GM21529 (cell line): ENCODE data around the gene EIF5AL1.
"Not testable (repeated sequence)": the region's sequence is repeated elsewhere in the genome, so short reads cannot be mapped to it uniquely, and the experiment has no call there.

Experiments
- ATAC-seq: cut with Tn5 transposase; IDR thresholded peaks from one replicate; pipeline ENCODE4 v1.9.1; 2021; ENCODE audit not compliant: unreplicated experiment

The EIF5AL1 gene

DNA sequence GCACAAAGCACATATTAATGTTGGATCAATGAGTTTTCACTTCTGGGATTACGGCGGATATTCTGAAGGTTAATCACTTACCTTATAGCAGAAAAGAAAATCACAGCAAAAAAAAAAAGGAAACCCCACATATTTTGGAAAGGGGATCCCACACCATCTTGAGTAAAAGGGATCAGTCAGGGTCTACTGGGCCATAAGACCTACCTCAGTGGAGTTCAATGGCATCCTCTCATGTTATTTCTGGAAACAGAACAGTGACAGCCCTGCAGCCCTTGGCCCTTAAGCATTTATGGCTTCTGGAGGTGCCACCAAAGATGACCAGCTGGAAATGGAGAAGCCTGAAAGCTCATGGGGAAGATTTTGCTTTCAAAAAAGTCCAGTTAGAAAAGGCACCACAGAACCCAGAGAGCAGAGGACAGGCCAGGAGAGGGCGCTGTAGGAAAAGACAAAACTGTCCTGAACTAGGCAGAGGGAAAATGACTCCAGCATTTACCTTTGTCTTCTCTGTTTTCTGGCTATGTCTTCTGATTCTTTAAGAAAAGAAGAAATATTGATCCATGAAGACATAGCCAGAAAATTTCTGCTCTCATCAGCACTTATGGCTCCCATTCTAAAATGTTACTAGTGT lies 2.9 kb upstream of the EIF5AL1 start:
- peak; percentile 68 for ATAC-seq

DNA sequence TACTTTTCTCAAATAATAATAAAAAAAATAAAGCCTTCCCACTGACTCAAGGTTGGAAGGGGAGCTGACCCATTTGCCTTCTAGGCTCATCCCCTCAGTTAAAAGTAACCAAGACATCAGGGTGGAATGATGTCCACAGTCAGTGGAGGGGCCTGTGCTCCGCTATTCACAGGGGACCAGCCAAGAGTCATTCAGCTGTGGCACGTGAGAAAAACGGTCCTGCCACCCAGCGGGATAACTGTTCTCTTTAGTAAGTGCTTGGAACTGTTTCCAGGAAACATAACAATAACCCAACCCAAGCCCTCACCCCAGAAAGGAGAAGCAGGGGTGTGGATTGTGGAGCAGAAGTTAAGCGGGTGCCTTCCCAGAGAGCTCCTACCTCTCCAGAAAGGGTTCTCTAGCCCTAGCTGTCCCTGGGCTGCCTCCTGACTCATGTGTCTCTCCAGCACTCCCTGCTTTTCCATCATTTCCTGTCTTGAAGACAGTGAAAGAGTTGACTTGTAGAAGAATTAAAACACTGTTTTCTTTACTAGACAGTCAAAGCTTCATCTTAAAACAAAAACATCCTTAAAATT lies 2.3 kb upstream of the EIF5AL1 start:
- ATAC-seq, result not testable (repeated sequence)

DNA sequence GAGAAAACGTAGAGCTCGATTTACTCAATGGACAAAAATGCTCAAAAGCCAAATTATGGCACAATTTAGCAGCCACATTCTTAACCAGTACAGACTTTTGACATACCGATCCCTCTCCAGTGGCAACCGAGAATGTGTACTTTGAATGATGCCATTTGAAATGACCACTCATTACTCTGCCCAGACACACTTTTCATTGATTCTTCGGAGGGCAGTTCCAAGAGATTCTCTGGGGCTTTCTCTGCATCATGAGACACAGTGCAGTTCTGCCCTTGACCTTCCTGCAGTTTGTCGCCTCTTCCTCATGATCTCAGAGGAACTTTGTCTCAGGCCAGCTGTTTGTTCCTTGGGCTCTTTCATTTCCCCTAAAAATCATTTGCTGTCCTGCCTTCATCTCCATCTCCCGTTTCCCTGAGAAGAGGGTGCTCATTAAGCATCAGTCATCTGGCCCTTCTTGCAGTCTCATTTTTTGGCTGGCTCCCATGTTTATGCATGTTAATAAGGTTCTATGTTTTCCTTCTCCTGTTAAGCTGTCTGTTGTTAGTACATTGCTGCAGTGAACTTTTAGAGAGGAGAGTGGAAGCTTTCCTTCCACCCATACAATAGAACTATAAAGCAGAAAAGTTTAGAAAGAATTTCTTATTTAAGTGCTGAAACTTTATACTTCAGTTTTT lies 4.3 kb downstream of the EIF5AL1 start:
- not testable (repeated sequence) for ATAC-seq

DNA sequence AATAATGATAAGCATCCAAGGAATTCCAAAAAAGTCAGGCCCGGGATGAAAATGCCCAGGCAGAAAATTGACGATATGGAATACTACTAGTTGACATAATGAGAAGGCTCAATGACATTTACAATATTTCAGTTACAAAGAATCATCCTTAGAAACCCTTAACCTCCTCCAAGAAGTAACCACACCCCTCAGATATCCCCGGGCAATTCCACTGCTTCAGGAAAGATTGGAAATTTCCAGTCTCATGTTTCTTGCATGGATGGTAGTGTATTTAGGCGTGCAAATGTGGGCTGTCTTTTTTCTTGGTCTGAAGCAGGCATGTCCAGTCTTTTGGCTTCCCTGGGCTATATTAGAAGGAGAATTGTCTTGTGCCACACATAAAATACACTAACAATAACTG lies 5.2 kb downstream of the EIF5AL1 start:
- ATAC-seq, result not testable (repeated sequence)

DNA sequence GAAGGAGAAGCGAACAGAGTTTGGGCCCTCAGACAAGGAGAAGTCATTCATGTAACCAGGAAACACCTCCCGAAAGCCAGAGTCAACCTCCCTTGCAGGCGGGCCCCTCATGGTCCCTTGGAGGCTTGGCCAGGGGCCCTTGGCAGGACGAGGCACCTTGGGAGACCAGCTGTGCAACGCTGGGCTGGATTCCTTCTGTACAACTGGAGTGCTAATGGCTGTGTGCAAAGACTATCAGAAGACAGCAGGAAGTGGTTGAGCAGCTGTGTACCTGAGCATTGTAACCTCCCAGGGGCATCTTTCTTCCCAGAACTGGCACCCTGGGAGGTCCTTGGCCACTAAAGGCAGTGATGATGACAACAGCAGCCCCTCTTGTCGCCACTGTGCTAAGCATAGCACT lies 9.4 kb downstream of the EIF5AL1 start:
- not testable (repeated sequence) for ATAC-seq

DNA sequence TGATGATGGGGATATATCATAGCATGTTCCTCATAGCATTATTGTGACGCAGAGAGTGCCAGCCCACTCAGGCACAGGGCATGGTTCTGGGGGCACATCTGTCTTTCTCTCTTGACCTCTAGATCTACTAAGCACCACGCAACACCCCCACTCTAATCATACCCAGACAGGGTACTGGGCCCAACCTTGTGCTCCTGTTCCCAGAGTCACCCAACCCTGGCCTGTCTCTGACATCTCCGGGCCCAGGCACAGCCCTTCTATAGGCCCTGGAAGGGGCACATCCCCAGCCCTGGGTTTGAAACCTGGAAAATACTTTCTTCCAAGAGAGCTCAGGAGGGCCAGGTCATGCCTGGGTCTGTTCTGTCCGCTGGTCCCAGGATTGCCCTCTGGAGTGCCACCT lies 10.1 kb downstream of the EIF5AL1 start:
- ATAC-seq, result not testable (repeated sequence)

DNA sequence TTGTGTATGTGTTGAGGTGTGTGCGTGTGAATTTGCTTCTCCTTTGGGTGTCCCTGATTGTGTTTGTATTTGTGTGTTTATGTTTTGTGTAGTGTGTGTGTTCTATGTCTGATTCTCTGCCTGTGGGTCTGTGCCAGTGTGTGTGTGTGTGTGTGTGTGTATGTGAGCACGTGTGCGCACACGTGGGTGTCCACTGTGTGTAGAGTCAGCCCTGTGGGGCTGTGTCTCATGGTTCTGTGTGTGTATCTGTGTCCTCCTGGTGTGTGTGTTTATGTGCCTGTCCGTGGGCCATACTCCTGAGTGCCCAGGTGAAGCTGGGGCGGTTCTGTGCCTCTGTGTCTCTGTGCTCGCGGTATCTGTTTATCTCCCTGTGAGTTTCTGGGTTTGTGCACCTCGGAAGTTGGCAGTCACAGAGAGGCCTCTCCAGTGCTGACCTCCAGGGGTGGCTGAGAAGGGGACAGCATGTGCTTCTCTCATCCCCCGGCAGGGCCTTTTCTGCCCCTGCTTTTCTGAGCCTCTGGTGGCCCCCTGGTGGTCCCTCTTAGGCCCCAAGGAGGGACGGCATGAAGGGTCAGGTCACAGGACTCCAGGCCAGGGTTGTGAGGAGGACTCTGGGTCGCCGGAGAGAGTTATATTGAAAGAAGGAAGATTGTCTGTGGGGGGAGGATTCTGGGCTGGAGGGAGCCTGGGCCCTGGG lies 11.0 kb downstream of the EIF5AL1 start:
- not testable (repeated sequence) for ATAC-seq

DNA sequence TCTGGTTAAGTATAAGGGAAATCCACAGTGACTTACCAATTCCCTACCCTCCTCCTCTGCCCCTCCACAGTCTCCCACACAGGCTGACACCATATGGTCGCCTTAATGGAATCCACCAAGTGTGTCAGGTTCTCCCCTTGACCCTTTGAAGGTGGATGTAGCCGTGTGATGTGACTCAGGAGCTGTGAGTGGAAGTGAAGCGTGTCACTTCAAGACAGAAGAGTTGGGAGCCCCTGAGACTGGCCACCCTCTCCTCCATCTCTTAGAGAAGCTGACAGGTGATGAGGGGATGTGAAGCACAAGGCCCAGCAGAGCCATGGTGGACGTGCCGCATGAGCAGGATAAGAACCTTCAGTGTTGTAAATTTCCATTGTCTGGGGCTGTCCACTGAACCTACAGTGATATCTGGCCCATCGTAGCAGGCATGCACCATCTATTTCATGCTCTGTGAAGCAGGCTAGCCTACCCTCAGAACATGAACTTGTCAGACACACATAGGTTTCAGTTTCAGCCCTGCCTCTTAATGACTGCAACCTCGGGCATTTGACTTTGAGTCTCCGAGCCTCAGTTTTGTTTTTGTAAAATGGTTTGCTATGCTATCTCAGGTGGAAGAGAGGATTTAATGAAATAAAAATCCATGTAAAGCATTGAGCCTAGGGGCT lies 12.8 kb downstream of the EIF5AL1 start:
- peak; percentile 94 for ATAC-seq

DNA sequence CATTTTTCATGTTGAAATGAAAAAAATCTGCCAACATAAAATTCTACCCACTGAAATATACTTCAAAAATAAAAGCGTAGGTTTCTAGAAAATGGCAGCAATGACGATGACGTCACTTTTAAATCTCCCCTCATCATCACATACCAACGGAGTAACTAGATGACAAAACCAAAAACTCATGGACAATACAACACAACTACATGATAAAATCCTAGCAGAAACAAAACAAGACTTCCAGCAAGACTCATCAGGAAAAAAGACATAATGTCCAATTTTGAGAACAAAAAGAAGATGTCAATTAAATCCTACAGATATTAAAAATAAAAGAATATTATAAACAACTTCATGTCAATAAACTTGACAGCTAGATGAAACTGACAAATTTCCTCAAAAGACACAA lies 15.9 kb downstream of the EIF5AL1 start:
- not testable (repeated sequence) for ATAC-seq

DNA sequence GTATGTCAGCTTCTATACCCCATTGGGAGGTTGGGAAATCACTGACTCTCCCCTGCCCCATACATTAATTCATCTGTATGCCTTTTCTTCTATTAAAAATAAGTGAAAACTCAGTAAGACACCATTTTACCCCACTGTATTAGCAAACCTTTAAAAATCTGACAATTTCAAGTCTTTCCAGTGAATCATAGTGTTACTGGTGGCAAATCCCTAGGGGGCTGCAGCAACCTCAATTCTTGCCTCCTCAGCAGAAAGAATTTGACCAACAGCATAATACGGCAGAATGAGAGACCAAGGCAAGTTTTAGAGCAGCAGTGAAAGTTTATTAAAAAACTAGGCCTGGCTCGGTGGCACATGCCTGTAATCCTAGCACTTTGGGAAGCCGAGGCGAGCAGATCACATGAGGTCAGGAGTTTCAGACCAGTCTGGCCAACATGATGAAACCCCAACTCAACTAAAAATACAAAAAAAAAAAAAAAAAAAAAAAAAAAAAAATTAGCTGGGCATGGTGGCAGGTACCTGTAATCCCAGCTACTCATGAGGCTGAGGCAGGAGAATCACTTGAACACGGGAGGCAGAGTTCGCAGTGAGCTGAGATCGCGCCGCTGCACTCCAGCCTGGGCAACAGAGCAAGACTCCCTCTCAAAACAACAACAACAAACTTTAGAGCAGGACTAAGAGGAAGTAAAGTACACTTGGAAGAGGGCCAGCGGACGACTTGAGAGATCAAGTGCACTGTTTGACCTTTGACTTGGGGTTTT lies 21.0 kb downstream of the EIF5AL1 start:
- ATAC-seq, result not testable (repeated sequence)

DNA sequence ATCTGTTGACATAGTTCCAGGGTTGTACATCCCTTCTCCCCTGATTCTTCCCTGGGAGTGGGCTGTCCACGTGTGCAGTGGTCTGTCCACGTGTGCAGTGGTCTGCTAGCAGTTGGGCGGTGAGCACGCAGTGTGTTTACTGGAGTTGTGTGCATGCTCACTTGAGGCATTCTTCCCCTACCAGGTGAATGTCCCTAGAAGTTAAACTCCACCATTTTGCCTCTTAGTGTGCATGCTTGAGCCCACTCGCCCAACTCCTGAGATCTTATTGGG lies 21.5 kb downstream of the EIF5AL1 start:
- not testable (repeated sequence) for ATAC-seq

DNA sequence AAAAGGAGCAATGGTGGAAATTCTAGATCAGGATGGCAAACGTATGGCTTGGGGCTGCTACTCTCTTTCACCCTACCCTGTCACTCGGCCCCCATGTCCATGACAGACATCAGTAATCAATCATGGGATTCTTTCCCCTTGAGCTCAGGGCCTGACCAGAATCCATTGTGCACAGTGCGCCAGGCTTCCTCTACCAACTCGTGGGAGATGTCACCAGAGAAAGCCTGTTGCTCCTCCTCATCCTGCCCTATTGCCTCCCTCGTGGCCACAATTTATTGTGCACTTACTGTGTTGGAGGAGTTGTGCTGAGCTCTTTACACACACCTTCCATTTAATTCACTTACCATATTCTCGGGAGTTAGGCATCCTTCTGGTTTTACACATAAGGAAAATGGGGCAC lies 26.0 kb downstream of the EIF5AL1 start:
- not testable (repeated sequence) for ATAC-seq

DNA sequence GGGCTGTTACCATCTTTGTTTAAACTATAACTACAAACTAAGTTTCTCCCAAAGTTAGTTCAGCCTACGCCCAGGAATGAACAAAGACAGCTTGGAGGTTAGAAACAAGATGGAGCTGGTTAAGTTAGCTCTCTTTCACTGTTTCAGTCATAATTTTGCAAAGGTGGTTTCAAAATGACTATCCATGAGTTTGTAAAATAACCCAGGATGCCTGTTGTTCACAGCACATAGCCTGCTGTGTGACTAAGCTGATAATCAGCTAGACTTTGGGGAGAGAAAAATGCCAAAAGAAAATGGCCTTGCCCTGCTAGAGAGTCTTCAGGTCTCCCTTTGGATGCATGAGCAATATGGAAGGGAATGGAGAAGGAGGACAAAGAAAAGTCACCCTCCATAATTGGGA lies 28.6 kb downstream of the EIF5AL1 start:
- ATAC-seq, result peak; percentile 95

DNA sequence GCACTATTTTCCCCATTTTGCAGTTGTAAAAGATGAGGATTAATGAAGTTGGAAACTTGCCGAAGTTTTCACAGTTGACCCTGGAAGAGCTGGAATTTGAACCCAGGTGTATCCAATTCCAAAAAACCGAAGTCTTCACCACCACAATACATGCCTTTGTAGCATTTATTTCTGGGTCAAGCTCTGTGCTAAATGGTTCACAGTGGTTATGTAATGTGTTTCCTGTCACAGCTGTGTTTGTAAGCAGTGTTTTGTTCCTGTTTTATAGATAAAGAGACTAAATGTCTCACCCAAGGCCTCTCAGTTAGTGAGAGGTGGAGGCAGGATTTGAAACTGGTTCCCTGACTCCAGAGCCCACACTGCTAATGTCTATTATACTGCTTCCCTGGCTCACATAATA lies 30.3 kb downstream of the EIF5AL1 start:
- ATAC-seq, result no peak

DNA sequence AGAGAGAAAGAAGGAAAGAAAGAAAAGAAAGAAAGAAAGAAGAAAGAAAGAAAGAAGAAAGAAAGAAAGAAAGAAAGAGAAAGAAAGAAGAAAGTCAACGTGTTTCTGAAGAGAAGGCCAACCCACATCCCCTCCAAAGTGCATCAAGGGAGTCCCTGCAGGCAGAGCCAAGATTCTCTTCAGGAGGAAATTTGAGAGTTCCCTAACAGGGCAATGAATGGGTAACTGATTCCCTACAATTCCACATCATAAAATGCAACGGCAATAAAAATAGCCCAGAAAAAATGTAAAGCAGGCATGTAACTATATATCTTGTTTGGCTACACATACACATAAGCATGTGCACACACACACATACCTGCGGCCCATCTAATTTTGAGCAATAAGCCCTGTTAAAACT lies 32.1 kb downstream of the EIF5AL1 start:
- not testable (repeated sequence) for ATAC-seq

DNA sequence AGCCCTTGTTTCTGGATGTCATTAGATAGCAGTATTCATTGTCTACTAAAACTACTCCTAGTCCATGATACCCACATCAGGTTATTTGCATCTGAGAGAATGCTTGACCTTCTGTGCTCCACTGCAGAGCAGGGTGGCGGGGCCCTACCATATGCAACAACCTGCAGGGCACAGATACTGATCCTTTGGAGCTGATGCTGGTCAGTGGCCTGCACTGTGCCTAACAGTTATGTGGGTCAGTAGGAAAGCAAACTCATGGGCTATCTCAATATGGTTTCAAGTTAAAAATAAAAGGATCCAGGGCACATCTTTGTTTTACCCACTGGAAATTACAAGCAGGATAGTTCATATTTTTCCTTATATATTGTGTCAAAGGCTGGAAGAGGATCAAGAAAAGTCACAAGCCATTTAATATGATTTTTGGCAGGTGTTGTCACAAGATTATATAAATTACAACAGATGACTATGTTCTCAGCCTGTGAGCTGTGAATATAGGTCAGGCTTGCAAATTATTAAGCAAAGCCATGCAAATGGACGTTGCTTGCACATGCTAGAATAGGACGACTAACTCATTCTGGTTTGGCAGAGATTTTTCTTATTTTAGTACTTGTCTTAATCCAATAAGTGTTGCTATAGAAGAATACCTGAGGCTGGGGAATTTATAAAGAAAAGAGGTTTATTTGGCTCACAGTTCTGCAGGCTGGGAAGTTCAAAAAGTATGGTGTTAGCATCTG lies 32.8 kb downstream of the EIF5AL1 start:
- ATAC-seq, result not testable (repeated sequence)

DNA sequence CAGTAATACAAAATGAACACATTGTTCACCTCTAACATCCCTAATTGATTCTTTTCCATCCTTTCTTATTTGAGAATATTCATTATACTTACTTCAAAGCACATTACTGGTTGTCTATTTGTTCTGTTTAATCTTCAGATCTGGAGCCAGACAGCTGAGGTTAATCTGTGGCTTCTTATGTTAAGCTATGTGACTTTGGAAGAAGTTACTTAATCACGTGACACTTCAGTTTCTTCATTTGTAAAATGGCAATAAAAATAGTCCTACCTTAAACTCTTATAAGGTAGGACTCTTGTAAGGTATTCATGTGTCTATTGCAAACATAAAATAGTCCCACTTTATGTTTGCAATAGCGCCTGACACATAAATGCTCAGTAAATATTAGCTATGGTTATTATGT lies 34.8 kb downstream of the EIF5AL1 start:
- not testable (repeated sequence) for ATAC-seq

DNA sequence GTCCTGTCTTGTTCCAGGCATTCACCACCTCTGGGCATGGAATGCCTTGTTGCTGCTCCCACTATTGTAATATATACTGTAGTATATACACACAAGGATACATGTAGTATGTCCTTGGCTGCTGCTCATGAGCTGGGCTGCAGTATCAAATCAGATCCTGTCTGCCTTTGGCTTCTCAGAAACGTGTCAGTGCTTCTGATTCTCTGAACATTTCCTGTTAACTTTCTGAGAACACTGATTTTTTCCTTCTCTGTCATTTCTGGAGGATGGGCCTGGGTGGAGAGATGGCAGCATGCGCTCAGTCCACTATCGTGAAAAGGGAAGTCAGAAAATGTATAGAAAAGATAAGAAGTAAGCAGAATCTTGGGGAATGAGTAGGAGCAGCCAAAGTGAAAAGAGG lies 35.6 kb downstream of the EIF5AL1 start:
- ATAC-seq, result no peak

DNA sequence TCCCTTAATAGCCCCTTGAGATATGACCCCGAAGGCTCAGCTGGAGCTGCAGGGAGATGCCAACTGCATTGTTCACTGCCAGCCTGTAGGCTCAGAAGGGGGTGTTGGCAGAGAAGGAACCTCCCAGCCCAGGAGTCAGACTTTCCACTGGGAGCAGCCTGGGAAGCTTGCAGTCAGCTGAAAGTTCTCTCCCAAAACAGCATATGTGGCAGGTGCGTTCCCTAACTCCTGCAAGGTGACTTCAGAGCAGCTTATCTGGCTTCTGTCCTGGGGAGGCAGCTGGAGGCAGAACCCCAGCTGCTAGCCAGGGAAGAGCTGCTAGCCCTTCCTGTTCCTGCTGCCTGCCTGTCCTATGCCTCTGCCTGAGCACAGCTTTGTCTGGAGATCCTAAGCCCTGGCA lies 39.8 kb downstream of the EIF5AL1 start:
- no peak for ATAC-seq
